ENCODE results near the gene SS18L1. TPM values are rescaled to one million over a fixed set of nuclear protein-coding genes. Genes with fewer than 3 reads are reported as not detected.

Gene SS18L1
- polyA plus RNA-seq, 2 donors, result 5.5 to 14.7 TPM

DNA sequence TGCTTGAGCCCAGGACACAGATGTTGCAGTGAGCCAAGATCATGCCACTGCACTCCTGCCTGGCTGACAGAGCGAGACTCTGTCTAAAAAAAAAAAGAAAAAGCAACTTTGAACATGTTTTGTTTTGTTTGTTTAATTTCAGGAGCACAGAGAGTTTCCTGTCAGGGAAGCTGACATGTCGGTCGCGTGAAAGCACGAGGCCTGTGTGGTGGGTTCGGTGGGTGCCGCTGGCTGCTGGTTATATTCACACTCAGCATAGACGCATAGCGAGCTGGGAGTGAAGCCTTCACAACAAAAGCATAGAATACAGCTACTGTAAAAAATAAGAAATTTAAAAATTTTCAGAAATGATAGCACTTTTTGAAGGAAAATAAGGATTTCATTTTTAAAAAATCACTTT lies 53.7 kb downstream of the SS18L1 start:
- no peak overlapping the region for H3K4me3 ChIP-seq (ENCODE audit: low read depth in 1 of 2, low read length in 2 of 2)
- H3K27me3 ChIP-seq (ENCODE audit: control insufficient read depth in 1 of 2, insufficient read depth in 2 of 2, low read length in 2 of 2), result no peaks in the 10 kb centered on the region
- WGBS, 2 donors, result 86 to 96% methylated on average over 9 of the region's 9 CpGs
- no peaks in the 10 kb centered on the region for H3K4me1 ChIP-seq (ENCODE audit: control insufficient read depth in 2 of 2, insufficient read depth in 2 of 2, low read length in 1 of 2)
- peaks cover 25 to 33% of the 10 kb centered on the region in 2 donors for H3K36me3 ChIP-seq (ENCODE audit: control insufficient read depth in 2 of 2, insufficient read depth in 2 of 2, low read length in 1 of 2)
- H3K27ac ChIP-seq (ENCODE audit: low read depth in 2 of 2, low read length in 1 of 2), result no peak overlapping the region
- H3K9me3 ChIP-seq (ENCODE audit: control insufficient read depth in 2 of 2, insufficient read depth in 1 of 2, low read depth in 1 of 2, low read length in 1 of 2), result peaks cover 0 to 4% of the 10 kb centered on the region in 2 donors

DNA sequence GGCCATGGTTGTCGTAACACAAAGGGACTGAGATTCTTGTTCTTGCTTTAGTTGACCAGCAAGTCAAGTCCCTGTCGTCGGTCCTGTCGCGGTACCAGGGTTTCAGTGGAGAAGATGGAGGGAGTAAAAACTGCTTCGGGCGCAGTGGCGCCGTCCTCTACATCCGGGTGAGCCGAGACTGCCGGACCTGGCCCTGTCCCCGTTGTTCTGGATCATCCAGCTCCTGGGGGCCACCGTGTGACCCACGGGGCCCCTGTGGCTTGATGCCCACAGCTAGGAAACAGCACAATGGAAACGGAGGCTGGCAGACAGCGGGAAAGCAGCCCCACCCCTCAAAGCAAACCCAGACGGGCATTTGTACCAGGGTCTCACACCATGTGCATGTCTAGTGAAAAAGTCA lies 54.2 kb downstream of the SS18L1 start:
- 94 to 95% methylated on average over 18 of the region's 18 CpGs for WGBS, 2 donors
- Histone ChIP-seq H3K27me3 (ENCODE audit: control insufficient read depth in 1 of 2, insufficient read depth in 2 of 2, low read length in 2 of 2) (no peaks in the 10 kb centered on the region), H3K36me3 (ENCODE audit: control insufficient read depth in 2 of 2, insufficient read depth in 2 of 2, low read length in 1 of 2) (peaks cover 25 to 33% of the 10 kb centered on the region in 2 donors), H3K4me1 (ENCODE audit: control insufficient read depth in 2 of 2, insufficient read depth in 2 of 2, low read length in 1 of 2) (no peaks in the 10 kb centered on the region), H3K9me3 (ENCODE audit: control insufficient read depth in 2 of 2, insufficient read depth in 1 of 2, low read depth in 1 of 2, low read length in 1 of 2) (peaks cover 0 to 4% of the 10 kb centered on the region in 2 donors), H3K27ac (ENCODE audit: low read depth in 2 of 2, low read length in 1 of 2) (no peak overlapping the region), H3K4me3 (ENCODE audit: low read depth in 1 of 2, low read length in 2 of 2) (no peak overlapping the region)

DNA sequence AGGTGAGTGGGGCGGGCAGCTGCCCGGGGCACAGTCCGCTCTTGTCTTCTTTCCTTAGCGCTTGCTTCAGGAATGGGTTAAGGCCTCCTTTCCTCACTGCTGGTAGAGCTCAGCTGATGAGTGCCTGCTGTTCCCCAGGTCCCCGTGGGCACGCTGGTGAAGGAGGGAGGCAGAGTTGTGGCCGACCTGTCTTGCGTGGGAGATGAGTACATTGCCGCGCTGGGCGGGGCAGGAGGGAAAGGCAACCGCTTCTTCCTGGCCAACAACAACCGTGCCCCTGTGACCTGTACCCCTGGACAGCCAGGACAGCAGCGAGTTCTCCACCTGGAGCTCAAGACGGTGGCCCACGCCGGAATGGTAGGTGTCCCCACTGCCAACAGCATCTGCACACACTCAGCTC lies 54.9 kb downstream of the SS18L1 start:
- H3K27ac ChIP-seq (ENCODE audit: low read depth in 2 of 2, low read length in 1 of 2), result no peak overlapping the region

DNA sequence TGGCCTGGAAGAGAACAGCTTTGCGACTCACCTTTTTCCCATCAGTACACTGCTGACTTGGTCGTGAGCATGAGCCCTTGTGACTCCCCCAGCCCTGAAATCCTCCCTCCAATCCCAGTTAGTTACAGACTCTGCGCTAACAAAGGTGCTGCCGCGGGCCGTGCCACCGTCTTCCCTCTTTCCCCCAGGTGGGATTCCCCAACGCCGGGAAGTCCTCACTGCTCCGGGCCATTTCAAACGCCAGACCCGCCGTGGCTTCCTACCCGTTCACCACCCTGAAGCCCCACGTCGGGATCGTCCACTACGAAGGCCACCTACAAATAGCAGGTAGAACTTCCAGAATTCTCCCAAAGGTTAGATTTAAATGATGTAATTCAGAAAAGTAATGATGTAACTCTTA lies 55.4 kb downstream of the SS18L1 start:
- Histone ChIP-seq H3K27ac (ENCODE audit: low read depth in 2 of 2, low read length in 1 of 2) (no peak overlapping the region), H3K36me3 (ENCODE audit: control insufficient read depth in 2 of 2, insufficient read depth in 2 of 2, low read length in 1 of 2) (peaks cover 21 to 27% of the 10 kb centered on the region in 2 donors)
- 97 to 98% methylated on average over 18 of the region's 18 CpGs for WGBS, 2 donors

More for the DNA sequence above, 54.9 kb downstream of the SS18L1 start:
- Histone ChIP-seq H3K4me1 (ENCODE audit: control insufficient read depth in 2 of 2, insufficient read depth in 2 of 2, low read length in 1 of 2) (no peaks in the 10 kb centered on the region), H3K36me3 (ENCODE audit: control insufficient read depth in 2 of 2, insufficient read depth in 2 of 2, low read length in 1 of 2) (peaks cover 24 to 28% of the 10 kb centered on the region in 2 donors), H3K9me3 (ENCODE audit: control insufficient read depth in 2 of 2, insufficient read depth in 1 of 2, low read depth in 1 of 2, low read length in 1 of 2) (peaks cover 0 to 4% of the 10 kb centered on the region in 2 donors), H3K27me3 (ENCODE audit: control insufficient read depth in 1 of 2, insufficient read depth in 2 of 2, low read length in 2 of 2) (no peaks in the 10 kb centered on the region), H3K4me3 (ENCODE audit: low read depth in 1 of 2, low read length in 2 of 2) (no peak overlapping the region)
- WGBS, 2 donors, result 96% methylated on average over 17 of the region's 17 CpGs

DNA sequence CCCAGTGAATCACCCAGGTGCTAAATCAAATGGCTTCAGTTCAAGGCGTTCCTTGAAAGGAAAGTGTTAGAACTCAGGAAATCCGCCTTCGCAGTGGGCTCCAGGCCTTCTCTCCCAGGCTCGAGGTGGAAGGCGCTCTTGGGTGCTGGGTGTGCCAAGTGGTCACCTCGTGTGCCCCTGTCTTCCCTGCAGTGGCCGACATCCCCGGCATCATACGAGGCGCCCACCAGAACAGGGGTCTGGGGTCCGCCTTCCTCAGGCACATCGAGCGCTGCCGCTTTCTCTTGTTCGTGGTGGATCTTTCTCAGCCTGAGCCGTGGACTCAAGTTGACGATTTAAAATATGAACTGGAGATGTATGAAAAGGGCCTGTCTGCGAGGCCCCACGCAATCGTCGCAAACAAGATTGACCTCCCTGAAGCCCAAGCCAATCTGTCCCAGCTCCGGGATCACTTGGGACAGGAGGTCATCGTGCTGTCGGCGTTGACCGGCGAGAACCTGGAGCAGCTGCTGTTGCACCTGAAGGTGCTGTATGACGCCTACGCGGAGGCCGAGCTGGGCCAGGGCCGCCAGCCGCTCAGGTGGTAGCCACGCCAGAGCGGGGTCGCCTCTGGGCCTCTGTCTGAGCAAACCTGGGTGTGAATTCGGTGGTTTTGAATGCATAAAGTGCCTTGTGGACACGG lies 57.1 kb downstream of the SS18L1 start:
- Histone ChIP-seq H3K4me3 (ENCODE audit: low read depth in 1 of 2, low read length in 2 of 2) (no peak overlapping the region), H3K27ac (ENCODE audit: low read depth in 2 of 2, low read length in 1 of 2) (no peak overlapping the region), H3K36me3 (ENCODE audit: control insufficient read depth in 2 of 2, insufficient read depth in 2 of 2, low read length in 1 of 2) (peaks cover 21 to 27% of the 10 kb centered on the region in 2 donors), H3K9me3 (ENCODE audit: control insufficient read depth in 2 of 2, insufficient read depth in 1 of 2, low read depth in 1 of 2, low read length in 1 of 2) (peaks cover 0 to 4% of the 10 kb centered on the region in 2 donors), H3K4me1 (ENCODE audit: control insufficient read depth in 2 of 2, insufficient read depth in 2 of 2, low read length in 1 of 2) (no peaks in the 10 kb centered on the region), H3K27me3 (ENCODE audit: control insufficient read depth in 1 of 2, insufficient read depth in 2 of 2, low read length in 2 of 2) (no peaks in the 10 kb centered on the region)
- WGBS, 2 donors, result 95% methylated on average over 38 of the region's 38 CpGs

More for the DNA sequence above, 55.4 kb downstream of the SS18L1 start:
- H3K27me3 ChIP-seq (ENCODE audit: control insufficient read depth in 1 of 2, insufficient read depth in 2 of 2, low read length in 2 of 2), result no peaks in the 10 kb centered on the region
- H3K9me3 ChIP-seq (ENCODE audit: control insufficient read depth in 2 of 2, insufficient read depth in 1 of 2, low read depth in 1 of 2, low read length in 1 of 2), result peaks cover 0 to 4% of the 10 kb centered on the region in 2 donors
- H3K4me3 ChIP-seq (ENCODE audit: low read depth in 1 of 2, low read length in 2 of 2), result no peak overlapping the region
- no peaks in the 10 kb centered on the region for H3K4me1 ChIP-seq (ENCODE audit: control insufficient read depth in 2 of 2, insufficient read depth in 2 of 2, low read length in 1 of 2)

DNA sequence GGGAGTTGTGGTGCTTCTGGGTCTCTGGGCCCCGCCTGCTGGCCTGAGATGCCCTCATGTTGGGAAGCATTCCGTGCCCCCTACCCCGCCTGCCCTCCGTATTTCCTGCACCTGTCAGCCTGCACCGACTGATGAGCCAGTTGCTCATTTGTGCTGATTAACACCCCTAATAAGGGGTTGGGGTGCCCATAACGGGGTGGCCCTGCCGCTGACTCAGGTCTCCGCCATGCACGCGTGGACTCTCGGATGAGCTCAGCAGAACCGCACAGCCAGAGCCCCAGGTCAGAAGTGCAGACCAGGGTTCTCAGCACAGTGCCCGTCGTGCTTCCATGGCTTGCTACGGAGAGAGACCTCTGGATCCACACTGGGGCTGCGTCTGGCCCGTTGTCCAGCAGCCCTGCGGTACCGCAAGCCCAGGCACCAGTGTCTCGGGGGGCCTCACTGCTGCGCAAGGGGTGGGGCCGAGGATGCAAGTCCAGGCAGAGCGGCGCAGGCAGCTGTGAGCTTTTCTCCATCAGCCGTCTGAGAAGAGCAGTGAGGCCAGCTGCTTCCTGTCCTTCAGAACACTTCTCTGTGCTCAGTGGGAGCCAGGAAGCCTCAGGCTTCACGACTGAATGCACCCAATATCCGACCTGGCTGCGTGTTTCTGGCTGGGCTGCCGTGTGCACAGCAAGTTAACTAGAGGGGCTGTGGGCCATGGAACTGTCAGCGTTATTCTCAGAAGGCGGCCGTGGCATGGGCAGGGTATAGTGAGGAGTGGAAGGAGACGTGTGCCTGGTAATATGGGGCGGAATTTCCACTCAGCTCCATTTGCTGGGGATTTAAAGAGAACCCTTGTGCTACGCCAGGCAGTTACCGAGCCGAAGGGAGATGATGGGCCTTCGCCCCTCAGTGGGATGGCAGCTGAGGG lies 57.9 kb downstream of the SS18L1 start:
- WGBS, 2 donors, result 86 to 89% methylated on average over 38 of the region's 38 CpGs
- Histone ChIP-seq H3K9me3 (ENCODE audit: control insufficient read depth in 2 of 2, insufficient read depth in 1 of 2, low read depth in 1 of 2, low read length in 1 of 2) (peaks cover 0 to 4% of the 10 kb centered on the region in 2 donors), H3K36me3 (ENCODE audit: control insufficient read depth in 2 of 2, insufficient read depth in 2 of 2, low read length in 1 of 2) (peaks cover 21 to 27% of the 10 kb centered on the region in 2 donors), H3K27ac (ENCODE audit: low read depth in 2 of 2, low read length in 1 of 2) (no peak overlapping the region), H3K27me3 (ENCODE audit: control insufficient read depth in 1 of 2, insufficient read depth in 2 of 2, low read length in 2 of 2) (no peaks in the 10 kb centered on the region), H3K4me3 (ENCODE audit: low read depth in 1 of 2, low read length in 2 of 2) (no peak overlapping the region), H3K4me1 (ENCODE audit: control insufficient read depth in 2 of 2, insufficient read depth in 2 of 2, low read length in 1 of 2) (no peaks in the 10 kb centered on the region)

DNA sequence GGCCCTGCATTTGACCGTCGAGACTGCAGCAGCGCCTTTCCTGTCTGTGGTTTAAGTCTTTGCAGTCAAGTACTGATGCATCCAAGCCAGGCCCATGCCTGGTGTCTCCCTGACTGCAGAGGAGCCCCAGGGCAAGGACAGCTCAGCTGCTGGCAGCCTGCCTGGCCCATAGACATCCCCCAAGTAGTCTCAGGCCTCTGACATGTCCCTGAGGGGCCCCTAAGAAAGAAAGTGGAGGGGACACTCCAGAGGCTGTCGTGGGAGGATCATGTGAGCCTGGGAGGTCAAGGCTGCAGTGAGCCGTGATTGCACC lies 58.5 kb downstream of the SS18L1 start:
- H3K36me3 ChIP-seq (ENCODE audit: control insufficient read depth in 2 of 2, insufficient read depth in 2 of 2, low read length in 1 of 2), result peaks cover 21 to 27% of the 10 kb centered on the region in 2 donors
- no peaks in the 10 kb centered on the region for H3K27me3 ChIP-seq (ENCODE audit: control insufficient read depth in 1 of 2, insufficient read depth in 2 of 2, low read length in 2 of 2)
- WGBS, 2 donors, result 62 to 92% methylated on average over 5 of the region's 5 CpGs
- H3K4me1 ChIP-seq (ENCODE audit: control insufficient read depth in 2 of 2, insufficient read depth in 2 of 2, low read length in 1 of 2), result no peaks in the 10 kb centered on the region
- no peak overlapping the region for H3K4me3 ChIP-seq (ENCODE audit: low read depth in 1 of 2, low read length in 2 of 2)
- H3K9me3 ChIP-seq (ENCODE audit: control insufficient read depth in 2 of 2, insufficient read depth in 1 of 2, low read depth in 1 of 2, low read length in 1 of 2), result peaks cover 0 to 4% of the 10 kb centered on the region in 2 donors
- no peak overlapping the region for H3K27ac ChIP-seq (ENCODE audit: low read depth in 2 of 2, low read length in 1 of 2)

DNA sequence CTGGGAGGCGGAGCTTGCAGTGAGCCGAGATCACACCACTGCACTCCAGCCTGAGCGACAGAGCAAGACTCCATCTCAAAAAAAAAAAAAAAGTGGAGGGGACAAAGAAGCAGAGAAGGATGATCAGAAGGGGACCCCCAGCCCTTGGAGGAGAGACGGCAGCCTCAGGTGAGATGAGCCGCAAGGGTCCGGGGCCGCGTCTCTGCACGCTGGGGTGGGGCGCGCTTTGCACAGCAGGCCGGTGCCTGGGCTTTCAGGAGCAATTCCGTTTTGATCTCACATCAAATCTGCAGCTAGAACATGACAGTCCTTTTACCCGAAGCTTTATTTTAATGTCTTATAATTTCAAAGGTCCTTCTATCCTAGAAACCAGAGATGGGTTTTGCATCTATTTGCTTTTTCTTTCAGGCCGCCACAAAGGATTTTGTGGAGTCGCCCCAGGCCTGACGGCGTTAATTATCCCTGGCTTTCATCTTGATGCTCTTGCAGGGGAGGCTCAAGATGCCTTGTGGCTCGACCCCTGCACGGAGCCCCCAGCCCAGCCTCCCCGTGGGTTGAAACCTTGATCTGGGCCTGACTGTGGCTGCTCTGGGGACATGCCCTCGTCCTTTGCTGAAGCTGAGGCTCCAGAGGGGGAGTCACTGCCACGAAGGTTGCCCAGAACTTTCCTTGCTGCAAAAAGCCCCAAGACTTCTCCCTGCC lies 59.3 kb downstream of the SS18L1 start:
- H3K4me1 ChIP-seq (ENCODE audit: control insufficient read depth in 2 of 2, insufficient read depth in 2 of 2, low read length in 1 of 2), result no peaks in the 10 kb centered on the region
- H3K27me3 ChIP-seq (ENCODE audit: control insufficient read depth in 1 of 2, insufficient read depth in 2 of 2, low read length in 2 of 2), result no peaks in the 10 kb centered on the region
- no peak overlapping the region for H3K4me3 ChIP-seq (ENCODE audit: low read depth in 1 of 2, low read length in 2 of 2)
- H3K27ac ChIP-seq (ENCODE audit: low read depth in 2 of 2, low read length in 1 of 2), result no peak overlapping the region
- WGBS, 2 donors, result 85 to 92% methylated on average over 23 of the region's 23 CpGs
- H3K9me3 ChIP-seq (ENCODE audit: control insufficient read depth in 2 of 2, insufficient read depth in 1 of 2, low read depth in 1 of 2, low read length in 1 of 2), result peaks cover 0 to 4% of the 10 kb centered on the region in 2 donors
- peaks cover 21 to 27% of the 10 kb centered on the region in 2 donors for H3K36me3 ChIP-seq (ENCODE audit: control insufficient read depth in 2 of 2, insufficient read depth in 2 of 2, low read length in 1 of 2)

DNA sequence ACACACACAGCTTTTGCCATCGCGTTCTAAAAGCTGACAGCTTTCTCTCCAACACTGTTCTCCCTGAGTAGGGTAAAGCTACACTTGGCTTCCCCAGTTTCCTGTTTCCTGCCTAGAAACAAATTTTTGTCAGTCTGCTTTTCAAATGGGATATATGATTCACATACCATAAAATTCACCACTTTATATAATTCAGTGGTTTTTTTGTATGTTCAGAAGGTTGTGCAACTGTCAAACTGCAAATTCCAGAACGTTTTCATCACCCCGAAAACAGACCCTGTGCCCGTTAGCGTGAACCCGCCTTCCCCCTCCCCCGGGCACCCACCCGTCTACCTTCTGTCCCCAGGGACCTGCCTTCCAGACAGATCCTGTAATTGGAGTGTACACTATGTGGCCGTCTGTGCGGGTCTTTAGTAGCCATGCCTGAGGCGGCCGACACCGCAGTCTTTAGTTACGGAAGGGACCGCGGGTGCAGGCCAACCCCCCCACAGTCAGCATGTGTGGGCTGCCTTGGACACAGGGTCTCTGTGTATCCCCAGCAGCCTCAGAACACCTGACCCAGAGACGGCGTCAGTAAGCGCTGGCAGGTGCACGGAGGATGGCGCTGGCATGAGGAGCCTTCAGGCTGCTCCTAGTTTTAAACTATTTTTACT lies 59.9 kb downstream of the SS18L1 start:
- Histone ChIP-seq H3K36me3 (ENCODE audit: control insufficient read depth in 2 of 2, insufficient read depth in 2 of 2, low read length in 1 of 2) (peaks cover 19 to 22% of the 10 kb centered on the region in 2 donors), H3K27me3 (ENCODE audit: control insufficient read depth in 1 of 2, insufficient read depth in 2 of 2, low read length in 2 of 2) (no peaks in the 10 kb centered on the region), H3K4me1 (ENCODE audit: control insufficient read depth in 2 of 2, insufficient read depth in 2 of 2, low read length in 1 of 2) (no peaks in the 10 kb centered on the region), H3K27ac (ENCODE audit: low read depth in 2 of 2, low read length in 1 of 2) (no peak overlapping the region), H3K9me3 (ENCODE audit: control insufficient read depth in 2 of 2, insufficient read depth in 1 of 2, low read depth in 1 of 2, low read length in 1 of 2) (peaks cover 0 to 3% of the 10 kb centered on the region in 2 donors), H3K4me3 (ENCODE audit: low read depth in 1 of 2, low read length in 2 of 2) (no peak overlapping the region)
- WGBS, 2 donors, result 85 to 89% methylated on average over 22 of the region's 22 CpGs

Data from esophagus (tissue), 2 donors.